H1 (cell line): Measurements from ENCODE around the gene MGAT5. TPM values are rescaled to one million over a fixed set of nuclear protein-coding genes. Genes with fewer than 3 reads are reported as not detected.

Experiments used
- CTCF ChIA-PET: fragments of 300-600 bp; sonication (Branson Sonifier 250); formaldehyde crosslinking; loops from one replicate; lab custom pipeline; 2021; ENCODE audit not compliant: partially characterized antibody; lab: Charles Lee
- POLR2A ChIA-PET: fragments of 300-600 bp; sonication (Branson Sonifier 250); formaldehyde crosslinking; loops from one replicate; lab custom pipeline; 2021; ENCODE audit warnings: inconsistent platforms; ENCODE audit not compliant: partially characterized antibody; lab: Charles Lee
- DNase-seq, 2 experiments: peaks; one replicate each; pipeline versions ENCODE4 v3.0.0 to v3.0.0-alpha.2; 2010 to 2022; ENCODE audit warnings: low spot score in 2 of 2, low read depth in 1 of 2, mixed read lengths in 1 of 2
- FAIRE-seq: peaks from 2 replicates; lab custom pipeline; 2011; peaks lifted over from hg19 to GRCh38; lab: Jason Lieb, UNC
- H2AFZ ChIP-seq: 2 replicates; pipeline ENCODE4 v1.8.1; 2012; ENCODE audit warnings: low read length, inconsistent platforms
- H2AK5ac ChIP-seq: 2 replicates; pipeline ENCODE4 v1.6.1; 2013; ENCODE audit warnings: low read depth, low read length
- H2BK120ac ChIP-seq: replicated peaks from 2 replicates; pipeline ENCODE3; 2013; ENCODE audit warnings: low read depth, low read length, inconsistent platforms
- H2BK12ac ChIP-seq: 2 replicates; pipeline ENCODE4 v1.6.1; 2013; ENCODE audit warnings: low read depth, low read length
- H2BK15ac ChIP-seq: 2 replicates; pipeline ENCODE4 v1.6.1; 2013; ENCODE audit warnings: low read length
- H2BK20ac ChIP-seq: 2 replicates; pipeline ENCODE4 v1.6.1; 2013; ENCODE audit warnings: low read length
- H2BK5ac ChIP-seq: 2 replicates; pipeline ENCODE4 v1.6.1; 2013; ENCODE audit warnings: low read depth, low read length
- H3K14ac ChIP-seq: 2 replicates; pipeline ENCODE4 v1.6.1; 2013; ENCODE audit warnings: inconsistent platforms; ENCODE audit not compliant: insufficient read length
- H3K18ac ChIP-seq: 2 replicates; pipeline ENCODE4 v1.6.1; 2013; ENCODE audit warnings: low read length; ENCODE audit errors: extremely low read depth
- H3K23ac ChIP-seq: 2 replicates; pipeline ENCODE4 v1.6.1; 2013; ENCODE audit warnings: inconsistent platforms; ENCODE audit not compliant: insufficient read length
- H3K23me2 ChIP-seq: 2 replicates; pipeline ENCODE4 v1.6.1; 2013; ENCODE audit warnings: low read depth, low read length
- H3K27ac ChIP-seq: 2 replicates; pipeline ENCODE4 v1.6.1; 2011; ENCODE audit warnings: low read depth, low read length, inconsistent platforms
- H3K27me3 ChIP-seq, 4 experiments: replicated peaks in 1 of 4; 1 replicate in 1 of 4; 2 replicates in 3 of 4; pipeline versions ENCODE4 v1.6.1 to v1.8.1; 2011 to 2013; ENCODE audit warnings: low read length in 3 of 4, mild to moderate bottlenecking in 3 of 4, inconsistent platforms in 2 of 4, mixed read lengths in 2 of 4, moderate library complexity in 1 of 4; ENCODE audit not compliant: control insufficient read depth in 3 of 4, insufficient read depth in 3 of 4; ENCODE audit errors: extremely low read depth in 1 of 4
- H3K36me3 ChIP-seq, 4 experiments: 2 replicates each; pipeline versions ENCODE4 v1.6.1 to v1.8.1; 2011 to 2013; ENCODE audit warnings: mild to moderate bottlenecking in 4 of 4, low read length in 3 of 4, moderate library complexity in 2 of 4, control low read depth in 1 of 4, inconsistent platforms in 1 of 4; ENCODE audit not compliant: insufficient read depth in 4 of 4, control insufficient read depth in 2 of 4
- H3K4ac ChIP-seq: replicated peaks from 2 replicates; pipeline ENCODE3; 2013; ENCODE audit warnings: low read length, low read depth, mixed read lengths, inconsistent platforms; ENCODE audit not compliant: insufficient read length
- H3K4me1 ChIP-seq, 4 experiments: replicated peaks in 1 of 4; 1 replicate in 1 of 4; 2 replicates in 3 of 4; pipeline versions ENCODE4 v1.6.1 to v1.8.1; 2011 to 2013; ENCODE audit warnings: low read length in 3 of 4, inconsistent platforms in 2 of 4, mixed read lengths in 1 of 4; ENCODE audit not compliant: insufficient read depth in 4 of 4, control insufficient read depth in 3 of 4
- H3K4me2 ChIP-seq, 2 experiments: 2 replicates each; pipeline versions ENCODE4 v1.6.1 to v1.8.1; 2011 to 2013; ENCODE audit warnings: low read depth in 2 of 2, low read length in 2 of 2, control low read depth in 1 of 2, inconsistent platforms in 1 of 2, mild to moderate bottlenecking in 1 of 2; ENCODE audit not compliant: insufficient read depth in 1 of 2
- H3K4me3 ChIP-seq, 4 experiments: fragments of 200-600, 300-600 bp in 1 of 4; sonication (generic), shearing (Covaris generic), sonication (Bioruptor Twin) in 1 of 4; 2 replicates each; pipeline versions ENCODE4 v1.5.1 to v1.8.1; 2011 to 2016; ENCODE audit warnings: low read length in 4 of 4, low read depth in 3 of 4, control low read depth in 2 of 4, inconsistent platforms in 2 of 4, mild to moderate bottlenecking in 2 of 4, mixed read lengths in 1 of 4, moderate library complexity in 1 of 4; ENCODE audit not compliant: insufficient read depth in 2 of 4; ENCODE audit errors: extremely low read depth in 1 of 4
- H3K56ac ChIP-seq: replicated peaks from 2 replicates; pipeline ENCODE3; 2013; ENCODE audit warnings: low read depth, mild to moderate bottlenecking, mixed read lengths, low read length, inconsistent platforms; ENCODE audit not compliant: insufficient read length
- H3K79me1 ChIP-seq: 2 replicates; pipeline ENCODE4 v1.6.1; 2013; ENCODE audit warnings: low read depth, low read length, control low read depth
- H3K79me2 ChIP-seq, 2 experiments: 2 replicates each; pipeline versions ENCODE4 v1.6.1 to v1.8.1; 2012 to 2013; ENCODE audit warnings: low read length in 2 of 2, mild to moderate bottlenecking in 2 of 2, inconsistent platforms in 1 of 2; ENCODE audit not compliant: insufficient read depth in 2 of 2, control insufficient read depth in 1 of 2
- H3K9ac ChIP-seq, 4 experiments: replicated peaks in 1 of 4; 1 replicate in 1 of 4; 2 replicates in 3 of 4; pipeline versions ENCODE4 v1.6.1 to v1.8.1; 2011 to 2013; ENCODE audit warnings: low read depth in 3 of 4, low read length in 3 of 4, control low read depth in 2 of 4, mild to moderate bottlenecking in 2 of 4, moderate library complexity in 2 of 4, inconsistent platforms in 1 of 4; ENCODE audit errors: extremely low read depth in 1 of 4
- H3K9me3 ChIP-seq, 2 experiments: 2 replicates each; pipeline versions ENCODE4 v1.6.1 to v1.8.1; 2012 to 2013; ENCODE audit warnings: mild to moderate bottlenecking in 2 of 2, moderate library complexity in 2 of 2, control low read depth in 1 of 2, inconsistent platforms in 1 of 2, low read depth in 1 of 2, low read length in 1 of 2, mixed read lengths in 1 of 2; ENCODE audit not compliant: insufficient read depth in 2 of 2
- H4K20me1 ChIP-seq, 2 experiments: replicated peaks in 1 of 2; 2 replicates each; pipeline versions ENCODE3 to v1.8.1; 2011 to 2013; ENCODE audit warnings: inconsistent platforms in 2 of 2, low read length in 2 of 2, mild to moderate bottlenecking in 1 of 2; ENCODE audit not compliant: insufficient read depth in 2 of 2, control insufficient read depth in 1 of 2
- H4K5ac ChIP-seq: 2 replicates; pipeline ENCODE4 v1.6.1; 2013; ENCODE audit warnings: low read length, low read depth, mixed read lengths, inconsistent platforms; ENCODE audit not compliant: insufficient read length
- H4K8ac ChIP-seq: 2 replicates; pipeline ENCODE4 v1.8.0; 2013; ENCODE audit warnings: mild to moderate bottlenecking, moderate library complexity, low read length, inconsistent platforms; ENCODE audit not compliant: insufficient read depth; ENCODE audit errors: extremely low read depth
- H4K91ac ChIP-seq: replicated peaks from 2 replicates; pipeline ENCODE3; 2013; ENCODE audit warnings: low read length, mixed read lengths, inconsistent platforms; ENCODE audit not compliant: insufficient read length
- EZH2 ChIP-seq: fragments of 200-600 bp; sonication (generic); IDR thresholded peaks from 2 replicates; pipeline ENCODE4 v1.7.1; 2012; ENCODE audit warnings: low read depth, mild to moderate bottlenecking, moderate library complexity, low read length, inconsistent platforms; ENCODE audit not compliant: severe bottlenecking
- SIX5 ChIP-seq: IDR thresholded peaks from 2 replicates; pipeline ENCODE4 v1.6.1; 2011; ENCODE audit warnings: mild to moderate bottlenecking, low read depth, low read length
- WGBS, 2 experiments: shearing (Covaris generic) in 1 of 2; methylation state at CpG; one replicate each; pipeline versions ENCODE4 v1.1.6 to v1.1.7; 2013 to 2015; ENCODE audit warnings: low lambda C conversion rate in 2 of 2, mixed read lengths in 2 of 2, inconsistent platforms in 1 of 2, low coverage in 1 of 2, missing lambda C conversion rate in 1 of 2; ENCODE audit not compliant: insufficient replicate concordance in 2 of 2, insufficient coverage in 1 of 2, insufficient read length in 1 of 2; ENCODE audit errors: extremely low coverage in 1 of 2, missing lambda C conversion rate in 1 of 2; 5-methylcytosine and 5-hydroxymethylcytosine counted together
- polyA plus RNA-seq, 7 experiments: library from polyadenylated mRNA; depleted of rRNA in 3 of 7; stranded (reverse) in 5 of 7; unstranded in 2 of 7; fragments of >200 nt in 5 of 7; fragments of 200-250 nt in 2 of 7; gene quantifications; 1 replicate in 5 of 7; 2 replicates in 1 of 7; 4 replicates in 1 of 7; pipeline versions ENCODE4 v1.2.1 to v1.2.3, GENCODE V29; 2011 to 2013; ENCODE audit warnings: missing spikeins in 2 of 7, mixed read lengths in 2 of 7
- total RNA-seq: library from RNA; stranded (reverse); fragmentation: NEBNext Ultra II Directional; extraction: Animal tissue kit (Norgen Biotek cat#: 25700); gene quantifications from 2 replicates; pipeline ENCODE4 v1.2.1, GENCODE V29; 2021

Gene MGAT5
- total and polyA plus RNA-seq, 2 of the 8 experiments (the other 6 are each of a cell fraction or from before 2014, with no cell fraction given), result 11.2 to 49.2 TPM

- Histone ChIP-seq H2BK5ac (no peak overlapping the region), H3K36me3 (no peaks in the 10 kb centered on the region), H3K4me1 (no peaks in the 10 kb centered on the region), H3K79me2 (peaks cover 0 to 54% of the 10 kb centered on the region in 2 experiments; a peak in 2 of 4 replicates), H4K91ac (no peak overlapping the region), H4K20me1 (peaks cover 0 to 2% of the 10 kb centered on the region in 2 experiments), H3K18ac (no peak overlapping the region), H2BK20ac (no peak overlapping the region), H3K14ac (no peak overlapping the region), H2BK15ac (no peak overlapping the region), H3K4me2 (no peak overlapping the region), H3K9me3 (no peaks in the 10 kb centered on the region), H3K56ac (no peak overlapping the region), H2AK5ac (no peak overlapping the region), H3K27me3 (no peaks in the 10 kb centered on the region; a peak in 2 of 7 replicates), H3K27ac (no peak overlapping the region), H3K79me1 (peaks cover 2% of the 10 kb centered on the region; the same call in 1 of the 2 replicates), H2BK12ac (no peak overlapping the region), H3K9ac (no peak overlapping the region)
- no peak for DNase-seq
- ChIA-PET POLR2A (no interaction called here), CTCF (interaction anchor here (0.7 to 3.2 kb wide), 5 partner anchors 9 to 215 kb away, joined by 3 to 35 read pairs (median 5); no protein-coding TSS in a partner anchor)
- TF ChIP-seq EZH2, result no peak
- TF ChIP-seq SIX5, result no peak
- TF ChIP-seq, all 59 proteins: peak for 0
- Histone ChIP-seq H3K23ac (no peak overlapping the region), H2AFZ (no peak overlapping the region), H2BK120ac (no peak overlapping the region), H3K4me3 (no peak overlapping the region), H3K23me2 (no peaks in the 10 kb centered on the region; the same call in 1 of the 2 replicates), H3K4ac (no peak overlapping the region), H4K8ac (no peak overlapping the region), H4K5ac (no peak overlapping the region)
- no peak for FAIRE-seq
- WGBS, 2 experiments, result 91% methylated on average over 4 of the region's 4 CpGs; no CpG with 5 or more reads in 1 of the 2 experiments
These were observed 18.2 kb upstream of the MGAT5 start for GRCh38 chr2:134235510-134236144.
